Gastrocnemius medialis (tissue), 4 donors: ENCODE measurements around the gene EVC2. TPM values are rescaled to one million over a fixed set of nuclear protein-coding genes. Genes with fewer than 3 reads are reported as not detected.

ENCODE experiments used
- ATAC-seq, 2 donors: fragments of 150-250 bp; one replicate each; pipeline ENCODE4 v1.9.1; 2016
- DNase-seq, 2 donors: peaks; one replicate each; pipeline ENCODE4 v3.0.0-alpha.2; 2019
- H3K27ac ChIP-seq, 4 donors: fragments of 200-600 bp; sonication (generic); 1 replicate in 1 of 4; 2 replicates in 3 of 4; pipeline ENCODE4 v1.5.1; 2016 to 2018; ENCODE audit warnings: mild to moderate bottlenecking in 2 of 4, moderate library complexity in 1 of 4
- H3K27me3 ChIP-seq, 3 donors: fragments of 200-600 bp; sonication (generic) in 2 of 3; 1 replicate in 1 of 3; 2 replicates in 2 of 3; pipeline versions ENCODE4 v1.5.1 to v1.6.0; 2016 to 2019; ENCODE audit warnings: mild to moderate bottlenecking in 1 of 3, moderate library complexity in 1 of 3
- H3K36me3 ChIP-seq, 2 donors: fragments of 200-600 bp; sonication (generic) in 1 of 2; one replicate each; pipeline ENCODE4 v1.5.1; 2017 to 2018
- H3K4me1 ChIP-seq, 2 donors: fragments of 200-600 bp; sonication (generic) in 1 of 2; one replicate each; pipeline ENCODE4 v1.5.1; 2016 to 2017; ENCODE audit warnings: mild to moderate bottlenecking in 2 of 2
- H3K4me3 ChIP-seq, 4 donors: fragments of 200-600 bp; sonication (generic) in 3 of 4; 1 replicate in 1 of 4; 2 replicates in 3 of 4; pipeline ENCODE4 v1.5.1; 2016 to 2019; ENCODE audit warnings: mild to moderate bottlenecking in 2 of 4
- H3K9me3 ChIP-seq, 3 donors: fragments of 200-600 bp; sonication (generic) in 2 of 3; 1 replicate in 1 of 3; 2 replicates in 2 of 3; pipeline ENCODE4 v1.5.1; 2016 to 2019
- CTCF ChIP-seq, 5 experiments: fragments of 450-650 bp in 3 of 5; fragments of 200-600 bp in 2 of 5; sonication (generic) in 2 of 5; IDR thresholded peaks in 4 of 5; conservative IDR thresholded peaks in 1 of 5; 1 replicate in 4 of 5; 2 replicates in 1 of 5; pipeline ENCODE4 v1.5.1; 2016 to 2019; ENCODE audit warnings: antibody characterized with exemption in 5 of 5, mild to moderate bottlenecking in 3 of 5, moderate library complexity in 3 of 5
- POLR2A ChIP-seq, 2 donors: fragments of 450-650 bp; IDR thresholded peaks; one replicate each; pipeline ENCODE4 v1.6.1; 2017; ENCODE audit warnings: antibody characterized with exemption in 2 of 2, mild to moderate bottlenecking in 2 of 2, moderate library complexity in 2 of 2
- in situ Hi-C, 4 donors: fragments of 200-750 bp; cut with MboI; loops; one replicate each; pipeline versions ENCODE4 v1.15.0 to v1.8.0; 2017; ENCODE audit warnings: low sequenced_read_pairs in 4 of 4
- intact Hi-C: fragments of 100-400 bp; cut with DNase I; formaldehyde crosslinking; loops from one replicate; pipeline ENCODE4 v1.15.1; 2023; ENCODE audit warnings: low total_unique reads
- total RNA-seq, 4 donors: library from RNA; depleted of rRNA; stranded (reverse); fragments of >200 nt; gene quantifications; one replicate each; pipeline versions ENCODE4 v1.1.0 to v1.2.3, GENCODE V29; 2016

The EVC2 gene
- total RNA-seq, 4 donors from 2014 or later: 0.62 to 1.7 (median 1.5) TPM

GRCh38 chr4:5571646-5572045, 136.7 kb downstream of the EVC2 start:
- H3K36me3 ChIP-seq: no peaks in the 10 kb centered on the region
- DNase-seq: no peak
- H3K27ac ChIP-seq: no peak overlapping the region
- intact Hi-C loops: no loop called here
- no peaks in the 10 kb centered on the region for H3K9me3 ChIP-seq
- TF ChIP-seq POLR2A (IDR thresholded peaks at IDR 0.05) (no peak), CTCF (IDR thresholded peaks at IDR 0.05 in 4 of 5, conservative IDR thresholded peaks at IDR 0.05 in 1 of 5) (no peak)
- H3K27me3 ChIP-seq: no peaks in the 10 kb centered on the region
- no peaks in the 10 kb centered on the region for H3K4me1 ChIP-seq
- no peak for ATAC-seq
- H3K4me3 ChIP-seq: no peak overlapping the region
- in situ Hi-C loops: no loop called here

GRCh38 chr4:5569451-5569850, 138.9 kb downstream of the EVC2 start:
- intact Hi-C loops (no loop called here), in situ Hi-C loops (no loop called here)
- ATAC-seq: no peak
- Histone ChIP-seq H3K4me1 (no peaks in the 10 kb centered on the region), H3K9me3 (no peaks in the 10 kb centered on the region), H3K27ac (no peak overlapping the region), H3K27me3 (no peaks in the 10 kb centered on the region), H3K4me3 (no peak overlapping the region), H3K36me3 (no peaks in the 10 kb centered on the region)
- no peak for DNase-seq
- no peak for TF ChIP-seq POLR2A (IDR thresholded peaks at IDR 0.05)
- TF ChIP-seq CTCF (IDR thresholded peaks at IDR 0.05 in 4 of 5, conservative IDR thresholded peaks at IDR 0.05 in 1 of 5): no peak

GRCh38 chr4:5568931-5569330, 139.4 kb downstream of the EVC2 start:
- no peak for ATAC-seq
- Histone ChIP-seq H3K4me3 (no peak overlapping the region), H3K36me3 (no peaks in the 10 kb centered on the region), H3K27ac (no peak overlapping the region), H3K9me3 (no peaks in the 10 kb centered on the region), H3K4me1 (no peaks in the 10 kb centered on the region), H3K27me3 (no peaks in the 10 kb centered on the region)
- TF ChIP-seq CTCF (IDR thresholded peaks at IDR 0.05 in 4 of 5, conservative IDR thresholded peaks at IDR 0.05 in 1 of 5) (no peak), POLR2A (IDR thresholded peaks at IDR 0.05) (no peak)
- in situ Hi-C loops: no loop called here
- intact Hi-C loops: no loop called here
- DNase-seq: no peak

GRCh38 chr4:5568336-5568735, 140.0 kb downstream of the EVC2 start:
- Histone ChIP-seq H3K27ac (no peak overlapping the region), H3K36me3 (no peaks in the 10 kb centered on the region), H3K4me1 (no peaks in the 10 kb centered on the region), H3K27me3 (no peaks in the 10 kb centered on the region), H3K4me3 (no peak overlapping the region), H3K9me3 (no peaks in the 10 kb centered on the region)
- DNase-seq (no peak), ATAC-seq (no peak)
- intact Hi-C loops (no loop called here), in situ Hi-C loops (no loop called here)
- TF ChIP-seq CTCF (IDR thresholded peaks at IDR 0.05 in 4 of 5, conservative IDR thresholded peaks at IDR 0.05 in 1 of 5) (no peak), POLR2A (IDR thresholded peaks at IDR 0.05) (no peak)

- no peaks in the 10 kb centered on the region for H3K36me3 ChIP-seq
- no peak overlapping the region for H3K4me3 ChIP-seq
- no peak overlapping the region for H3K27ac ChIP-seq
- TF ChIP-seq POLR2A (IDR thresholded peaks at IDR 0.05): no peak
- TF ChIP-seq CTCF (IDR thresholded peaks at IDR 0.05 in 4 of 5, conservative IDR thresholded peaks at IDR 0.05 in 1 of 5): no peak
- ATAC-seq: no peak
- no peak for DNase-seq
- in situ Hi-C loops (no loop called here), intact Hi-C loops (no loop called here)
- H3K4me1 ChIP-seq: no peaks in the 10 kb centered on the region
- H3K9me3 ChIP-seq: no peaks in the 10 kb centered on the region
- no peaks in the 10 kb centered on the region for H3K27me3 ChIP-seq
These were observed 141.4 kb downstream of the EVC2 start for GRCh38 chr4:5566991-5567390.
